H54 (cell line): ENCODE results near the gene RPL39L.
"Not testable (repeated sequence)": the region's sequence is repeated elsewhere in the genome, so short reads cannot be mapped to it uniquely, and the experiment has no call there.

Source experiments
- DNase-seq: peaks from one replicate; pipeline ENCODE4 v3.0.0; 2011; ENCODE audit warnings: low spot score, mixed read lengths; ENCODE audit not compliant: insufficient read length
- FAIRE-seq: peaks from 3 replicates; lab custom pipeline; 2011; peaks lifted over from hg19 to GRCh38; lab: Jason Lieb, UNC
- POLR2A ChIP-seq: IDR thresholded peaks from 2 replicates; pipeline ENCODE4 v1.6.1; 2011; ENCODE audit warnings: low read depth, mild to moderate bottlenecking, low read length

Gene RPL39L

DNA sequence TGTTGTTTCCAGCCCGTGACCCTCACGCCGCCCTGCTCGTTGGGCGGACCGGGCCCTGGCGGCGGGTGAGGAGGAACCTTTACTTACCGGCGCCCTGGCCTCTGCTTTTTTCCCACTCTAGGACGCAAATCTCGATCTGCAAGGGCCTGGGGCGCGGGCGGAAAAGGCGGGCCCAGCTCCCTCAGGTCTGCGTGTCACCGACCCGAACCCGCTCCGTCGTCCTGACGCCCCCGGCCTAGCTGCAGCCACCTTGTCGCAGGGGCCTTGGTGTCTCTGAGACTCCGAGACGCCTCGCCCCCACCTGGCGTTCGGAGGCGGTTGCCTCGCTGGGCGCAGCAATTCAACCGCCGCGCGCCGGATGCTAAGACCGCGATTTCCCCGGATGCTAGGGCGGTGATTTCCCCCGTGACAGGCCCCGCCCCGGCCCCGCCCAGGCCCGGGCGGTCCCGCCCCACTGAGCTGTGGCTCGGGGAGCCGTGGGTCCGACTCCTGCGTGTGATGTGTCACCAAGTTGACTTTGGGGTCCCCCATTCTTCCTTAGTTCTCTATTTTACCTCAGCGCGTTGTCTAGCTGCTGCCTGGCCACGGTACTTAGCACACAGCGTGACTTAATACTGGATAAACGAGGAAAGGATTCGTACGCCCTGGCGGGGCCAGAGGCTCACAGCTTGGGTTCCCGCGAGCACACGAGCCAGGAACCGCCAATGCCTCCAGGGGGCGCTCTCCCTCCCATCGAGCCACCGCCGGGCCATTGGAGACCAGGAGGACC lies at the start of gene RPL39L:
RPL39L (minus strand) TSS at position 371 of the 769 bp plus-strand sequence. CDS start 18,196 bp downstream, outside the sequence.
- peak; percentile 55; the same call in 1 of the 2 replicates for TF ChIP-seq POLR2A
- FAIRE-seq (peak; percentile 65), DNase-seq (peak; percentile 91)

DNA sequence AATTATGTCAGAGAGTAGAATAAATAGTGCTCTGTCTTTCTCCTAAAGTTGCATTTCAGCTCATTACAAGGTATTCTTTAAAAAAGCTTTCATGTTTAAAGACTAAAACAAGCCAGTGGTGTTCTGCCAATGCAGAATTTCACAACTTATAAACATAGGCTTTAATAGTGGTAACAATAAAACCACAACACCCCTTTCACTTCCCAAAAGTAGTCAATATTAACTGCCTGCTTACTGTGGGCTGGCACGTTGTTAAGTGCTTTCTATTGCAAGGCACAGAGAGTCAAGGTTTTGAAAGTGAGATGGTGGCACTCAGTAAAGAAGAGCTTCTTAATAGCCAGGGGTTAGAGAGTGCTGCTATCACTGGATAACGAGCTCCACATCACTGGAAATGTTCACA lies 49.6 kb upstream of the RPL39L start:
- no peak for TF ChIP-seq POLR2A
- DNase-seq (no peak), FAIRE-seq (no peak)

DNA sequence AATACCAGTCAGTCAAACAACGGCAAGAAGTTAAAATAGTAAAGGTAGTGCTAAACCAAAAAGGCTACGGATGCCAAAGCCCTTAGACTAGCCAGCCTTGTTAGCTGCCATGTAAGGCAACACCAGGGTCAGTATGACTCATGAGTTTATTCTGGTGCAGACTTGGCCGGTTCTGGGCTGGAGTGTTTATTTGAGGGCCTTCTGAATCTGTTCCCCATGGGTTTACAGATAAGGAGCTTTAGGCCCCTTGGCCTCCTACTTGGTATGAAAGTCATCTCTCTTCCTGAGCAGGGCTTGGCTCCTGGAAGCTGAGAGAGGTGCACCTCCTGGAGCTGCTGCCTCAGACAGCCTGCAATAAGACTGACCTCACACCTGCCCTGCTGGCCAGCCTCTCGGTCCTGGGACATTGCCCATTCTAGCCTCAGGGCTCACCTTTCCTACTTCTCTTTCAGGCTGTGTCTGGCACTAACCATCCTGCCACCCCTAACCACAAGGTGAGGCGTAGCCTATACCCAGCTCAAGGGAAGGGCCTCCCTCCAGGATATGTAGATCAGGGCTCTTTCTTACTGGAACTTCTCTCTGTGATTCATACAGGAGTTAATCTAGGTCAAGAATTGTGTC lies 47.6 kb upstream of the RPL39L start:
- FAIRE-seq, result peak; percentile 94
- peak; percentile 52 for DNase-seq
- TF ChIP-seq POLR2A, result no peak

DNA sequence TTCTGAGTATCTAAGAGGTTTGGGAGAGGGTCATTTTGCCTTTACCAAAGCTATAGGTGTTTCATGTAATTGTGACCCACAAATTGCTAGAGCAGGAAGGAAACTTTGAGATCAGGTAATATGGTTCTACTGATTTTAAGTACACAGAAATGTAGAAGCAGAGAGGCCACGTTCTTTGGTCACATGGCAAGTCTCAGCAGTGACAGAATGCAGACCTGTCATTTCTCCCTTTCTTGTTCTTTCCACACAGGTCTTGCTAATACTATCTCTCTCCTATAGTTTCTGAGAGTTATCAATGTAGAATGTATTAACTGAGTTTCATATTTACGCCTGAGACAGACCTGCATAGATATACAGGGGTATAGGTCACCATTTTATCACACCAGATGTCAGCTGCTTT lies 47.1 kb upstream of the RPL39L start:
- no peak for DNase-seq
- no peak for FAIRE-seq
- TF ChIP-seq POLR2A, result no peak

DNA sequence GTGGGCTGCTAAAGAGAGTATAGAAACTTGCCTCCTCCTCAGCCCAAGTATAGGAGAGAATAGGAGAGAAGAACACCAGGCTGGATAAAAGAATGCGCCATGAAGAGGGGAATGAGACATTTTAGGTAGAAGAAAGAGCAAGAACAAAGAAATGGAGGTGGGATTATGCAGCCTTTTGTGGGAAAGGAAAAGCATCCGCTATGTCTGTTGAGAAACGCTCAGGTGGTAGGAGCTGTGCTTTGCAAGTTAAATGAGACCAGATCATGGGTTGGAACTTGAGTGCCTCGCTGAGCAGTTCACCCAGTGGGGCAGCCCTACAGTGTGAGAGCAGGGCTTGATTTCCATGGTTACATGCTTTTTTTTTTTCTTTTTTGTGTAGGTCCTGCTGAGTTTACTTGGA lies 46.5 kb upstream of the RPL39L start:
- FAIRE-seq, result no peak
- TF ChIP-seq POLR2A, result no peak
- no peak for DNase-seq

DNA sequence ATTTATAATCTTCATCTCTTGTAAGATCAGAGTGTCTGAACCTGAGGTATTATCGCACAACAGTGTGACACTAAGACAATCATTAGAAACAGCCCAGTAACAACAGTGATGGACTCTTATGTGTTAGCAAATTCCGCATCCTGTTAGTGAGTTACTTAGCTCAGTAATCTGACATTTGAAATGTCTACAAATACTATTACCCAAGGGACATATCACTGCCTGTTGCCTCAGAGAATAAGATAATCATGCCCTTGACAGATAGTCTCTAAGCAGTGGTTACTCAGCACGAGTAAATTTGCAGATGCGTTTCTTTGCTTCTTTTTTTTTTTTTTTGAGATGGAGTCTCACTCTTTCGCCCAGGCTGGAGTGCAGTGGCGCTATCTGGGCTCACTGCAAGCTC lies 44.6 kb upstream of the RPL39L start:
- DNase-seq, result no peak
- FAIRE-seq, result no peak
- TF ChIP-seq POLR2A, result no peak

DNA sequence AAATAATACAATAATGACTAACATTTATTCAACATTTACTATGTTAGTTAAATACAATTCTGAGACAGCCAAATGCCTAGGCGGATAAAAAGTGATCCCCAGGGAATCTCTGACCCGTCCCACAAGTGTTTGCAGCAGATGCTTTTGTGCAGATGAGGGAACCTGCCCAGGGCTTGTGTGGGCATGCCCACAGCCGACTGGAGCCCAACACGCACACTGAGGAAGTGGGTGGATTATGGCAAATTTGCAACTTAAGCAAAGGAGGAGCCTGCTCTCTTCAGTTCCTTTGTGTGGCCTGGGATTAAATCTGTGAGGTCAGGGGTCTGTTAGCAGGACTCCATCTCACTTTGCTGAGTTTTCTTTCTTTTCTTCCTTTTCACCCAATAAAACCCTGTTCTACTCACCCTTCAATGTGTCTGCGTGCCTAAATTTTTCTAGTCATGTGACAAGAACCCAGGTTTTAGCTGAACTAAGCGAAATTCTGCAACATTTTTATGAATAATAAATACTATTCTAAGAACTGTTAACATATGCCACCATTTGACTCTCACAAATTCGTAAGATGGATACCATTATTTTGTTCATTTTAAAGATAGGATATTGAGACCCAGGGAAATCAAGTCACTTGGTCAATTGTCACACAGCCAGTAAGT lies 44.0 kb upstream of the RPL39L start:
- FAIRE-seq (no peak), DNase-seq (no peak)
- TF ChIP-seq POLR2A, result no peak

DNA sequence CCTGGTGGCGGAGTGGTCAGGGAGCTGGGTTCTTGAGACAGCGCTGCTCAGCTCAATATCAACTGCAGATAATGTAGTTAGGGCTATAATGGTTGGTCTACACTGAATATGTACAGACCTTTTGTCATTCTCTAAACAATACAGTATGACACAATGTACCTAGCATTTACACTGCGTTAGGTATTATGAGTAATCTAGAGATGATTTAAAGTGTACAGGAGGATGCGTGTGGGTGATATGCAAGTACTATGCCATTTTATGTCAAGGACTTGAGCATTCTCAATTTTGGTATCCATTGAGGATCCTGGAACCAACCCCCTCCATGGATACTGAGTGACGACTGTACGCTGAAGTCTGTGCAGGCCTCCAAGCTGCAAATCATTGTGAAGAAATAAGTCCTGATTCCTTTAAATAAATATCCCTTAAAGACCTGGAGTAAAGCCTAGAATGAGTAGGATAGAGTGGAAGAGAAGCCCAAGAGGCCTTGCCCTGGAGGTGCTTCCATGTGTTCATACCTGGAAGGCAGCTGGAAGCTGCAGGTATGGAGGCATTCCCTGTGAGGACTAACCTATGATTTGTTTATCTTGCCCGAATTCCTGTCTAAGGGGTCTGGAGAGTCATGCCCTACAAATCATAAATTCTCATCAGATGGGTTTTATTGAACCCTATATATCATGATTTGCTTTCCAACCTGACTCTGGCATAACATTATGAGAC lies 42.3 kb upstream of the RPL39L start:
- TF ChIP-seq POLR2A, result no peak
- DNase-seq (no peak), FAIRE-seq (no peak)

DNA sequence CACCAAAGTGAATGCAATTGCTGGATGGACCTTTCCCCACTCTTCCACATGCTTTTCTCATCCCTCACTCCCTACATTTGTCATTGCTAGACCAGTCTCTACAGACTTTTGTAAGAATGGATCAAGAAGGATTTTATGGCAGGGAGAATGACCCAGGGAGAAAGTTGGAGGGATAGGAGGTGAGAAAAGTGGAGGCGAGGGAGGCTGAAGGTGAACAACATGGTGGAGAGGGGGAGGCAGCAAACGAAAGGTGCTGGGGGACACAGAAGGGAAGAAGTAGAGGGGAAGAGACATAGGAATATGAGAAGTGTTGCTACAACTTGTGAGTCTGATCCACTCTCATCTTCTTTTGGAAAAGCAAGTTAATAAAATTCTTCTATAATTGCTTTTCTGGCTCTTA lies 33.6 kb upstream of the RPL39L start:
- FAIRE-seq (no peak), DNase-seq (no peak)
- no peak for TF ChIP-seq POLR2A

DNA sequence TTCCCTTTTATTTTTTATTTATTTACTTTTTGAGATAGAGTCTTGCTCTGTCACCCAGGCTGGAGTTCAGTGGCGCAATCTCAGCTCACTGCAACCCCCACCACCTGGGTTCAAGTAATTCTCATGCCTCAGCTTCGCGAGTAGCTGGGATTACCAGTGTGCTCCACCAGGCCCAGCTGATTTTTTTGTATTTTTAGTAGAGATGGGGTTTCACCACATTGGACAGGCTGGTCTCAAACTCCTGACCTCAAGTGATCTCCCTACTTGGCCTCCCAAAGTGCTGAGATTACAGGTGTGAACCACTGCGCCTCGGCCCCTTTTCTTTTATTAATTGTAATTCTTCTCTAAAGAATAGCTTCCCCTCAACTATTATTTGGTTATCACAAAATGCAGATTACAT lies 31.6 kb upstream of the RPL39L start:
- FAIRE-seq, result not testable (repeated sequence)

DNA sequence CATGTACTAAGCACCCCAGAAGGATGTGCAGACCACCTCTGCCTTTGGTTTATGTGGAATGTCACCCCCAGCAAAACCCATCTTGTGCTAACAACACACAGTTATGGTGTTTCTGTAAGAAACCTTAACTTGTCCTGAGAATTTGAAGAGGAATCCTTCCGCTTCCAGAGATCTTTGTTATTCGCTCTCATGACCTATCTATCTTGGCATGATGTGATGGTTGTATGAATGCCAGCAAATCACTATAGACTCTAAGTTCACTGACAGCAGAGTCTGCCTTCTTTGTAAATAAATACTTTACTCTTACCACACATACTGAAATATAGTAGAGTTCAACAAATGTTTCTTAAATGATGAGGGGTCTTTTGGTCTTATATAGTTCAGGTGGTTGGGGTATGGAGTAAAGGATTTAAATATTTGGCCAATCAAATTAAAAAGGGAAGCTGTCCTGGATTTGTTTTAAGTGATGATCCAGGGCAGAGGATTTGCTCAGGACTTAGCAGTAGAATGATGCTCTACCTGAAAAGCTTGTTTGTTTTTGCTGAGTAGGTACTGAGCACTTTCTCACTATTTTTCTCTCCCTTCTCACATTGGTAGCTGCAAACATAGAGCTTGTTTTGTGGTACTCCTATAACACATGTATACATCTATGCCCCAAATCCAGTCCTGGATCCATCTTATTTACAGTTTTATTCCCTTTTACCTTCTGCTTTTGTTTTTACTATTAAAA lies 30.1 kb upstream of the RPL39L start:
- FAIRE-seq (peak; percentile 36), DNase-seq (no peak)
- TF ChIP-seq POLR2A, result no peak

More for the DNA sequence above, 31.6 kb upstream of the RPL39L start:
- DNase-seq, result not testable (repeated sequence)

DNA sequence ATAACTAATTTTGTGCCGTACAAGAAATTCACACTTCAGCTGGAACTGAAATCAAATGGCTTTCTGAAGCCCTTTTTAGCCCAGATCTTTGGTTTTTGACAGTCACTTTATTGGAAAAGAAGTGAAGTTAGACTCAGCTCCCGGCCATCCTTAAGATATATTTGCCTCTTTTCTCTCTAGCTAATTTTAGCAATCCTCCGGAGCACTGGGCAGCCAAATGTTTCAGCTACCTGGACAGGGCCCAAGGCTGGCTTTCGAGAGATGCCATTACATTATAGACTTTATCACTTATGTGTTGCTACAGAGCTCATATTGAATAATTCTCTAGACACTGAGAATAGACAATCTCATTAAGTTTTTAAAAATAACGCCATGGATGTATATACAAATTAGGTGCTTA lies 28.5 kb upstream of the RPL39L start:
- TF ChIP-seq POLR2A, result no peak
- FAIRE-seq (no peak), DNase-seq (no peak)

DNA sequence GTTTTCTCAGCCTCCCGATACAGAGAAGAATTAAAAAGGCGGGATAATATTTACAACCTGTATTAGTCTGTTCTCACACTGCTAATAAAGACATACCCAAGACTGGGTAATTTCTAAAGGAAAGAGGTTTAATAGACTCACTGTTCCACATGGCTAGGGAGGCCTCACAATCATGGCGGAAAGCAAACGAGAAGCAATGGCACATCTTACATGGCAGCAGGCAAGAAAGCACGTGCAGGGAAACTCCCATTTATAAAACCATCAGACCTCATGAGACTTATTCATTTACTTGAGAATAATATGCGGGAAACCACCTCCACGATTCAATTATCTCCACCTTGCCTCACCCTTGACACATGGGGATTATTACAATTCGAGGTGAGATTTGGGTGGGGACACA lies 27.5 kb upstream of the RPL39L start:
- no peak for FAIRE-seq
- TF ChIP-seq POLR2A, result no peak

DNA sequence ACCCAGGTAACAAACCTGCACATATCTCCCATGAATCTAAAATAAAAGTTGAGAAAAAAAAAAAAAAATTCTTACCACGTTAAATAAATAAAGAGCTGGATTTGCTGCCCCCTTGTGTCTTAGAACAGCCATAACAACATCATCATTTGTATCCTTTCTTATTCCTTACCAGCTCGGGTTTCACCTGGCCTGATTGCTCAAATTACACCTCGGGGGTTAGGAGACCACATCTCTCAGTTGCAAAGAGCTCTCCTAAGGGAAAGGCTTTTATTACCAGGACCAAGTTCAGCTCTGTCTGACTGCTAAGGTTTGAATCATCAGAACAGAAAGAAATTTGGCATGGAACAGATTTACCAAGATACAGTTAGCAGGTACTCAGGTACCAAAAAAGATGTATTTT lies 25.8 kb upstream of the RPL39L start:
- TF ChIP-seq POLR2A, result no peak
- DNase-seq (no peak), FAIRE-seq (peak; percentile 87)

More for the DNA sequence above, 27.5 kb upstream of the RPL39L start:
- DNase-seq, result no peak
